Measurements from ENCODE around the gene TH.

GRCh38 chr11:2116680-2117079 lies 54.9 kb downstream of the TH start:
- TF ChIP-seq CTCF (IDR thresholded peaks at IDR 0.05) (no peak), POLR2AphosphoS5 (IDR thresholded peaks at IDR 0.05) (no peak)

All from breast epithelium (tissue), 3 donors.